Mucosa of rectum (tissue), 2 donors: ENCODE results near the gene SCGB1D1.

ENCODE experiments used
- H3K27ac ChIP-seq, 2 donors: one replicate each; pipeline ENCODE4 v1.7.0; 2013; ENCODE audit warnings: inconsistent platforms in 2 of 2, low read depth in 2 of 2, low read length in 2 of 2
- H3K27me3 ChIP-seq, 2 donors: one replicate each; pipeline ENCODE4 v1.7.0; 2013; ENCODE audit warnings: low read length in 2 of 2; ENCODE audit not compliant: control insufficient read depth in 2 of 2, insufficient read depth in 2 of 2
- H3K36me3 ChIP-seq, 2 donors: one replicate each; pipeline ENCODE4 v1.7.0; 2013; ENCODE audit warnings: low read length in 2 of 2; ENCODE audit not compliant: control insufficient read depth in 2 of 2, insufficient read depth in 2 of 2
- H3K4me1 ChIP-seq, 2 donors: one replicate each; pipeline ENCODE4 v1.7.0; 2013; ENCODE audit warnings: low read length in 2 of 2, mild to moderate bottlenecking in 1 of 2; ENCODE audit not compliant: control insufficient read depth in 2 of 2, insufficient read depth in 2 of 2
- H3K4me3 ChIP-seq, 2 donors: one replicate each; pipeline ENCODE4 v1.7.0; 2013; ENCODE audit warnings: low read length in 2 of 2
- H3K9ac ChIP-seq, 2 donors: one replicate each; pipeline ENCODE4 v1.7.0; 2013; ENCODE audit warnings: low read length in 2 of 2, low read depth in 1 of 2, mild to moderate bottlenecking in 1 of 2
- H3K9me3 ChIP-seq, 2 donors: one replicate each; pipeline ENCODE4 v1.7.0; 2013; ENCODE audit warnings: low read length in 2 of 2; ENCODE audit not compliant: control insufficient read depth in 2 of 2
- donor health status: healthy.
- donor health status: Normal muscosa, but diverticular disease.

SCGB1D1 gene

GRCh38 chr11:62147545-62147944, 42.5 kb upstream of the SCGB1D1 start:
- Histone ChIP-seq H3K27ac (no peak overlapping the region), H3K4me3 (no peak overlapping the region), H3K9ac (no peak overlapping the region), H3K9me3 (no peaks in the 10 kb centered on the region), H3K36me3 (peaks cover 56 to 72% of the 10 kb centered on the region in 2 donors), H3K27me3 (no peaks in the 10 kb centered on the region), H3K4me1 (peaks cover 0 to 2% of the 10 kb centered on the region in 2 donors)

- no peak overlapping the region for H3K9ac ChIP-seq
- peaks cover 56 to 71% of the 10 kb centered on the region in 2 donors for H3K36me3 ChIP-seq
Measured at GRCh38 chr11:62148271-62148980, 41.6 kb upstream of the SCGB1D1 start.

DNA sequence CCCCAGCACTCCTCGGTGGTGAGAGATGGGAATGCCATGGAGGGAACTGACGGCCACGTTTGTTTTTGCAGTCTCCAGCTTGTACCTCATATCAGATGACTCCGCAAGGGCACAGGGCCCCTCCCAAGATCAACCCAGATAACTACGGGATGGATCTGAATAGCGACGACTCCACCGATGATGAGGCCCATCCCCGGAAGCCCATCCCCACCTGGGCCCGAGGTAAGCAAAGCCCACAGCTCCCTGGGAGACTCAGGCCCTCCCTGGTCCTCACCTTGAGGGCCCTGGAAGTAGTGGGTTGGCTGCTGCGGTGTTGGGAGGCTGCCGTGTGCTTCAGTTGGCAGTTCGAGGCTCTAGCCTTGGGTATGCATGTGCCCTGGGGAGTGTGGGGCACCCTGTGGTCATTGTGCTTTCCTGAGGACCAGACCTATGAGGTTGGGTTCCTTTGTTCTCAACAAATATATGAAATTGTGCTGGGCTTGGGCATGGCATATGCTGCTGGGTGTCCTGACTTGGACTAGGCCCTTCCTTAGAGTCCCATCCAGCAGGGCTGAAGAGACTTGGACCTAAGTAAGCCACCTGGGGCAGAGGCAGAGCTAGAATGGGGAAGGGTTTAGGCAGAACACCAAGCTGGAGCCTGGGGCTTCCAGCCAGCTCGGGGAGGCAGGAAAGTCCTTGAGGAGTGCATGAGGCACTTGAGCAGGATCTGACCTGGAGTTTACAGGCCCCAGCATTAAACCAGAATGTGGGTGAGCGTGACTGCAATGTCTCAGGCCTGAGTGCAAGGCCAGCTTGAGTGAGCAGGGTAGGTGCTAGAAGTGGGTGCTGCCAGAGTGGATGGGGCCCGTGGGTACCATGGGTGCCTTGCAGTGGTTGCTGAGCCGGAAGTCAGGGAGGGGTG, 39.8 kb upstream of the SCGB1D1 start:
- H3K4me3 ChIP-seq: no peak overlapping the region
- no peak overlapping the region for H3K27ac ChIP-seq
- H3K27me3 ChIP-seq: no peaks in the 10 kb centered on the region
- no peaks in the 10 kb centered on the region for H3K9me3 ChIP-seq
- H3K36me3 ChIP-seq: peaks cover 51 to 63% of the 10 kb centered on the region in 2 donors
- H3K4me1 ChIP-seq: no peaks in the 10 kb centered on the region
- H3K9ac ChIP-seq: no peak overlapping the region

More at GRCh38 chr11:62148271-62148980, 41.6 kb upstream of the SCGB1D1 start:
- H3K4me1 ChIP-seq: peaks cover 0 to 2% of the 10 kb centered on the region in 2 donors
- no peak overlapping the region for H3K4me3 ChIP-seq
- H3K27ac ChIP-seq: no peak overlapping the region
- no peaks in the 10 kb centered on the region for H3K9me3 ChIP-seq
- H3K27me3 ChIP-seq: no peaks in the 10 kb centered on the region

DNA sequence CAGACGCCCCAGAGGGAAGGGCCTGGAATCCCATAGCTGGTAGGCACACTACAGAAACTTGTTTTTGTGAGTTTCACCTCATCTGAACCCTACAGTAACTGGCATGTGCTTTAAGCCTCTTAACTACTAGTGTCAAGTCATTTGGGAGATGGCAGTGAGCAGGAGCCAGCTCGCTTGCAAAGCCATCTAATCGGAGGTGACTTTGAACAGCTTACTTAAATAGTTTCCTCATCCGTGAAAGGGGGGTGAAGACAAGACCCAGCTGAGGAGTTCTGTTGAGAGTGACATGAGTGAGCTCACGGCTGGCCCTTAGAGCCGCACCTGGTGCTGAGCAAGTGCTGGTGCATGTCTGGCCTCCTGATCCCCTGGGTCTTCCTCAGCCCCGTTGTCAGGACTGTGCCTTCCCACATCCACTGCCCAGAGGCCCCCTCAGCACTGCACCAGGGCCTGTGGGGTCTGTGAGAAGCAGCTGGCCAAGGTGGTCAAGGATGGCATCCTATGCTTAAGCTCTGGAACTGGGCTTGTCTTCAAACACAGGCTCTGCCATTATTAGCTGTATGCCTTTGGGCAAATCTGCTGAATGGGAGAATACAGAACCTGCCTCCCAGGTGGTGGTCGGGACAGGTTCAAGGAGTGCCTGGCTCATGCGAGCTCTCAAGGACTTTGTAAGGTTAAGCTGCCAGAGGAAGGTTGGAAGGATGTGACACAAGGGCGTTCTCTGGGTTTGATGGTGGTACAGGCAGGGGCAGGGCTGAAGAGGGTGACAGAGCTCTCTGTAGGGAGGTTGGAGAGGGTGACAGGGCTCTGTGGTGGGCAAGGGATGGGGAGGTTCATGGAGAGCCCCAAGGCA, 38.9 kb upstream of the SCGB1D1 start:
- peaks cover 42 to 58% of the 10 kb centered on the region in 2 donors for H3K36me3 ChIP-seq
- no peak overlapping the region for H3K9ac ChIP-seq
- H3K4me1 ChIP-seq: no peaks in the 10 kb centered on the region
- no peak overlapping the region for H3K4me3 ChIP-seq
- no peaks in the 10 kb centered on the region for H3K9me3 ChIP-seq
- no peaks in the 10 kb centered on the region for H3K27me3 ChIP-seq
- no peak overlapping the region for H3K27ac ChIP-seq

- H3K27me3 ChIP-seq: no peaks in the 10 kb centered on the region
Measured at GRCh38 chr11:62151737-62152102, 38.3 kb upstream of the SCGB1D1 start.

GRCh38 chr11:62152245-62153086, 37.5 kb upstream of the SCGB1D1 start:
- peaks cover 31 to 49% of the 10 kb centered on the region in 2 donors for H3K36me3 ChIP-seq
- H3K27me3 ChIP-seq: no peaks in the 10 kb centered on the region
- no peak overlapping the region for H3K4me3 ChIP-seq
- H3K4me1 ChIP-seq: no peaks in the 10 kb centered on the region
- H3K27ac ChIP-seq: no peak overlapping the region
- no peaks in the 10 kb centered on the region for H3K9me3 ChIP-seq
- no peak overlapping the region for H3K9ac ChIP-seq

More at GRCh38 chr11:62151737-62152102, 38.3 kb upstream of the SCGB1D1 start:
- H3K27ac ChIP-seq: no peak overlapping the region
- H3K9me3 ChIP-seq: no peaks in the 10 kb centered on the region
- H3K4me3 ChIP-seq: no peak overlapping the region
- no peak overlapping the region for H3K9ac ChIP-seq
- H3K36me3 ChIP-seq: peaks cover 38 to 56% of the 10 kb centered on the region in 2 donors
- H3K4me1 ChIP-seq: no peaks in the 10 kb centered on the region

GRCh38 chr11:62153087-62153395, 37.0 kb upstream of the SCGB1D1 start:
- H3K4me1 ChIP-seq: no peaks in the 10 kb centered on the region
- no peaks in the 10 kb centered on the region for H3K27me3 ChIP-seq
- H3K36me3 ChIP-seq: peaks cover 25 to 43% of the 10 kb centered on the region in 2 donors
- no peak overlapping the region for H3K4me3 ChIP-seq
- H3K9ac ChIP-seq: no peak overlapping the region
- H3K9me3 ChIP-seq: no peaks in the 10 kb centered on the region
- H3K27ac ChIP-seq: no peak overlapping the region

- Histone ChIP-seq H3K9ac (no peak overlapping the region), H3K4me1 (no peaks in the 10 kb centered on the region), H3K4me3 (no peak overlapping the region), H3K9me3 (no peaks in the 10 kb centered on the region), H3K36me3 (peaks cover 22 to 40% of the 10 kb centered on the region in 2 donors), H3K27me3 (no peaks in the 10 kb centered on the region), H3K27ac (no peak overlapping the region)
Measured at GRCh38 chr11:62153617-62154016, 36.4 kb upstream of the SCGB1D1 start.

- Histone ChIP-seq H3K9me3 (no peaks in the 10 kb centered on the region), H3K27ac (no peak overlapping the region), H3K36me3 (peaks cover 0 to 5% of the 10 kb centered on the region in 2 donors), H3K4me3 (no peak overlapping the region), H3K27me3 (no peaks in the 10 kb centered on the region), H3K9ac (no peak overlapping the region), H3K4me1 (no peaks in the 10 kb centered on the region)
Measured at GRCh38 chr11:62157603-62158002, 32.4 kb upstream of the SCGB1D1 start.
